HFFc6 (cell line): Measurements from ENCODE around the gene NPDC1. TPM values are rescaled to one million over a fixed set of nuclear protein-coding genes. Genes with fewer than 3 reads are reported as not detected.

Experiments used
- DNase-seq: peaks from one replicate; pipeline ENCODE4 v3.0.0-alpha.2; 2018
- H3K27ac Mint-ChIP-seq: 2 replicates; pipeline ENCODE4 v1.8.0; 2020; ENCODE audit warnings: mild to moderate bottlenecking, mixed read lengths
- H3K27me3 Mint-ChIP-seq: 2 replicates; pipeline ENCODE4 v1.8.0; 2021; ENCODE audit warnings: mild to moderate bottlenecking, moderate library complexity, mixed read lengths; ENCODE audit not compliant: insufficient read depth
- H3K36me3 Mint-ChIP-seq: 2 replicates; pipeline ENCODE4 v1.8.0; 2021; ENCODE audit warnings: low read depth, mixed read lengths
- H3K4me1 Mint-ChIP-seq: 2 replicates; pipeline ENCODE4 v1.8.0; 2020; ENCODE audit warnings: low read depth, mixed read lengths
- H3K4me3 Mint-ChIP-seq: 2 replicates; pipeline ENCODE4 v1.8.0; 2020; ENCODE audit warnings: mild to moderate bottlenecking, moderate library complexity, mixed read lengths
- H3K9me3 Mint-ChIP-seq: 2 replicates; pipeline ENCODE4 v1.8.0; 2020; ENCODE audit warnings: mild to moderate bottlenecking, mixed read lengths
- CTCF ChIP-seq: fragments of 200-600 bp; sonication (generic); IDR thresholded peaks from 2 replicates; pipeline ENCODE4 v1.5.0; 2021; ENCODE audit warnings: antibody characterized with exemption, mild to moderate bottlenecking
- total RNA-seq, 6 experiments: library from RNA; stranded (reverse); fragmentation: NEBNext Ultra II Directional; extraction: Animal tissue kit (Norgen Biotek cat#: 25700); gene quantifications; 2 replicates in 1 of 6; 3 replicates in 5 of 6; pipeline ENCODE4 v1.2.3, GENCODE V29; 2021

NPDC1 gene
- total RNA-seq, 6 experiments from 2014 or later = 112 to 197 (median 119) TPM

DNA sequence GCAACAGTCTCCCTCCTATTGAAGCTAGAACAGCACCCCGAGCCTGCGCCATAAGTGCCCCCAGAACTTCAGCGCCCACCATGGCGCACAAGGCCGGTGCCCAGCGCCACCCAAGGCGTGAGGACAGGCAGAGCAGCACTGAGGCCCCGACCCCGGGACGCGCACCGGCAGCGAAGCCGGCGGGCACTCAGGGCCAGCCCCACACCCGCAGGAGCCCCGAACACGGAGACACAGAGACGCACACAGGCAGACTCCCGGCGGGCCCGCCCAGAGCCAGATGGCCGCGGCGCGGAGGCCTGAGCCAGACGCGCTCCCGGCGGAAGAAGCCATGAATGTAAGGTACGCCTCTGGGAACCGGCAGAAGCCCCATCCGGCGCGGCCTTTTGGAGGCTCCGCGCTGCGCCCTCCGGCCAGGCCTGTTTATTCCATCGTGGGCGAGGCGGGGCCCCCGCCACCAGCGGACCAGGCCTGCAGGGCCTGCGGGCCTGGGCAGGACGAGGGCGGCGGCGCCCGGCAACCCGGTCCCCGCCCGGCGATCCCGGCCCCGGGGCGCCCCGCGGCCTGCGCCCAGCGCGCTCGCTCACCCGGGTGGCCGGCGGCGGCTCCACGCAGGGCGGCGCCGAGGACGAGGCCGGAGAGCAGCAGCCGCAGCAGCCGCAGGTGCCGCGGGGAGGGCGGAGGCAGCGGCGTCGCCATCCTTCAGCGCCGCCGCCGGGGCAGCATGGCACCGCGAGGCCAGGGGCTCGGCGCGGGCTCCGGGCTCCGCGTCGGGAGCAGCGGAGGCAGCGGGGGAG, 486 bp downstream of the NPDC1 start:
- H3K9me3 Mint-ChIP-seq = no peaks in the 10 kb centered on the region
- DNase-seq = peak; percentile 20
- H3K27ac Mint-ChIP-seq = no peak overlapping the region; the same call in 1 of the 2 replicates
- no peaks in the 10 kb centered on the region for H3K36me3 Mint-ChIP-seq
- H3K4me1 Mint-ChIP-seq = peaks cover 6% of the 10 kb centered on the region; the same call in 1 of the 2 replicates
- TF ChIP-seq CTCF = no peak
- peak overlapping the region; percentile 85 for H3K4me3 Mint-ChIP-seq
- H3K27me3 Mint-ChIP-seq = peaks cover 8% of the 10 kb centered on the region

- DNase-seq = no peak
- no peak for TF ChIP-seq CTCF
- H3K4me1 Mint-ChIP-seq = peaks cover 6% of the 10 kb centered on the region; the same call in 1 of the 2 replicates
- H3K27ac Mint-ChIP-seq = no peak overlapping the region
- no peaks in the 10 kb centered on the region for H3K36me3 Mint-ChIP-seq
- H3K4me3 Mint-ChIP-seq = peak overlapping the region; percentile 85
- H3K9me3 Mint-ChIP-seq = no peaks in the 10 kb centered on the region
- peaks cover 6% of the 10 kb centered on the region for H3K27me3 Mint-ChIP-seq
These were observed 1.3 kb downstream of the NPDC1 start for GRCh38 chr9:137044502-137045177.

DNA sequence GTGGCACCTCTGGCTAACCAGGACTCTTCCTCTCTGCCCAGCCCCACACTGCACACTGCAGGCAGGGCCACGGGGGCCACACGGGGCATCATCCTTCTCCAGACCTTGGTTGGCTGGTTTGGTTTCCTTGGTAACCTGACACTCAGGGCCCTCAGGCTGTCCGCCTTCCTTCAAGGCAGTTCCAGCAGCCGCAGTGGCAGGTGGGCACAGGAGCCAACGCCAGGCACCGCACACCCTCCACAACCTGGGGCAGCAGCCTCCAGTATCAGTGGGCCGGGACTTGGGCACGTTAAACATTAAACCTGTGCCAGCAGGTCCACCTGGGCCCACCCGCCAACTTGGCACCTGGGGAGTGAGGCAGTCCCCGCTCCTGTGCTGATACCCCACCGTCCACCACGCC, 1.9 kb downstream of the NPDC1 start:
- no peak overlapping the region for H3K4me3 Mint-ChIP-seq
- peaks cover 3% of the 10 kb centered on the region for H3K27me3 Mint-ChIP-seq
- peaks cover 6% of the 10 kb centered on the region; the same call in 1 of the 2 replicates for H3K4me1 Mint-ChIP-seq
- H3K9me3 Mint-ChIP-seq = no peaks in the 10 kb centered on the region
- TF ChIP-seq CTCF = no peak
- DNase-seq = no peak
- H3K27ac Mint-ChIP-seq = no peak overlapping the region
- no peaks in the 10 kb centered on the region for H3K36me3 Mint-ChIP-seq

DNA sequence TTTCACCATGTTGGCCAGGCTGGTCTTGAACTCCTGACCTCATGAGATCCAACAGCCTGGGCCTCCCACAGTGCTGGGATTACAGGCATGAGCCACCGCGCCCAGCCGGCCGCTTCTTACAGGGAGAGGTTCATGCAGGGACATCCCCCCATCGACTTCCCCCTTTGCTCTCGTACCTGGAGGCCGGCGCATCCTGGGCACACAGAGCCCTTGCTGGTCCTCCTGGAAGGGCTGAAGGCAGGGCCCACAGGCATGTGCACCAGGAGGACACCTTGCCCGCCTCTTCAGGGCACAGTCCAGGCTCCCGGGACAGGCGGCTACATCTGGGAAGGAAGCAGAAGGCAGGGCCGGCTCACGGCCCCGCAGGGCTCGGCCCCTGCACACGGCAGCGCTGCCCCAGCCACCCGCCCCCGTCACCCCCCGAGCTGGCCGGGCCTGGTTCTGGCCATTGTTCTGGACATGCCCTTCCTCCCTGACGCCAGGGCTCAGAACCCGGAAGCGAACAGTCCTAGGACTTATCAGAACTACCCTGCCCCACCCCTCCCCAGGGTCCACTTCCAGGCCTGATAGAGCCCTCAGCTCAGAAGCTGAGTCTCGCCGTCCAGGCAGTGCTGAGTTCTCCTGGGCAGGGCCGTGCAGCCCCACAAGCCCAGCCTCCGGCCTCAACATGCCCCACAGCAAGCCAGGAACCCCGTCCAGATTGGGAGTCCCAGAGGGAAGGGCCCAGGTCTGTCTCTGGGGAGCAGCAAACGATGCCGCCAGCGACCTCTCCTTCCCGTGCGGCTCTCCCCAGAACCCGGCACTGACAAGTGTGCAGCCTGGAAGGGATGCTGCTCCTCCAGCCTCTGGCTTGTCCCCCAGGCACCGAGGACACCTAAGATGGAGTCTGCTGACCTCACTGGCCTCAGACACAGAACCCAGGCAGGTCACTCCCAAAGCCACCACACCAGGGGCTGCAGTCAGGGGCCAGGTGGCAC, 2.9 kb downstream of the NPDC1 start:
- Mint-ChIP-seq H3K36me3 (no peaks in the 10 kb centered on the region), H3K9me3 (no peaks in the 10 kb centered on the region), H3K27me3 (peaks cover 3% of the 10 kb centered on the region)

More for the DNA sequence above, 2.9 kb downstream of the NPDC1 start:
- no peak overlapping the region for H3K4me3 Mint-ChIP-seq
- no peak for TF ChIP-seq CTCF
- no peak for DNase-seq
- H3K4me1 Mint-ChIP-seq = peaks cover 6% of the 10 kb centered on the region; the same call in 1 of the 2 replicates
- no peak overlapping the region for H3K27ac Mint-ChIP-seq
